GM23338 (cell line): ENCODE data around the gene TM9SF4. TPM values are rescaled to one million over a fixed set of nuclear protein-coding genes. Genes with fewer than 3 reads are reported as not detected.
A peak's percentile ranks its signal among the peaks of the same experiment; 100 is the strongest.

ENCODE experiments used
- ATAC-seq: fragments of 200-7000 bp; cut with Tn5 transposase; 3 replicates; pipeline ENCODE4 v1.9.1; 2020
- DNase-seq: peaks from one replicate; pipeline ENCODE4 v3.0.0-alpha.2; 2015; ENCODE audit warnings: low spot score
- H2AFZ ChIP-seq: fragments of 200-600 bp; sonication (generic); 2 replicates; pipeline ENCODE4 v1.8.0; 2016; ENCODE audit warnings: antibody characterized with exemption, mild to moderate bottlenecking, moderate library complexity
- H3F3A ChIP-seq: fragments of 200-600 bp; sonication (generic); replicated peaks from 2 replicates; pipeline ENCODE4 v1.8.0; 2017; ENCODE audit warnings: antibody characterized with exemption, mixed run types, low read depth
- H3K27ac ChIP-seq: fragments of 200-600 bp; sonication (generic); 2 replicates; pipeline ENCODE4 v1.6.1; 2016; ENCODE audit warnings: low read depth
- H3K27me3 ChIP-seq: fragments of 200-600 bp; sonication (generic); 2 replicates; pipeline ENCODE4 v1.8.0; 2016; ENCODE audit warnings: mild to moderate bottlenecking, mixed run types, moderate library complexity; ENCODE audit not compliant: insufficient read depth
- H3K36me3 ChIP-seq: fragments of 200-600 bp; sonication (generic); 2 replicates; pipeline ENCODE4 v1.8.0; 2016; ENCODE audit warnings: mild to moderate bottlenecking; ENCODE audit not compliant: insufficient read depth
- H3K4me1 ChIP-seq: fragments of 200-600 bp; sonication (generic); 2 replicates; pipeline ENCODE4 v1.8.0; 2016; ENCODE audit warnings: mild to moderate bottlenecking, moderate library complexity; ENCODE audit not compliant: insufficient read depth
- H3K4me2 ChIP-seq: fragments of 200-600 bp; sonication (generic); 2 replicates; pipeline ENCODE4 v1.7.1; 2017; ENCODE audit warnings: mixed run types
- H3K4me3 ChIP-seq: fragments of 200-600 bp; sonication (generic); 2 replicates; pipeline ENCODE4 v1.6.1; 2016; ENCODE audit warnings: mixed run types
- H3K79me2 ChIP-seq: fragments of 200-600 bp; sonication (generic); replicated peaks from 2 replicates; pipeline ENCODE4 v1.8.0; 2017; ENCODE audit warnings: mild to moderate bottlenecking; ENCODE audit not compliant: insufficient read depth
- H3K9me2 ChIP-seq: fragments of 200-600 bp; sonication (generic); 2 replicates; pipeline ENCODE4 v1.8.0; 2017; ENCODE audit not compliant: insufficient read depth
- H4K20me1 ChIP-seq: fragments of 200-600 bp; sonication (generic); replicated peaks from 2 replicates; pipeline ENCODE4 v1.8.0; 2017; ENCODE audit warnings: mild to moderate bottlenecking; ENCODE audit not compliant: insufficient read depth
- H3K27ac Mint-ChIP-seq: 2 replicates; pipeline ENCODE4 v1.8.0; 2020; ENCODE audit warnings: inconsistent platforms, mild to moderate bottlenecking, moderate library complexity, mixed read lengths
- H3K27me3 Mint-ChIP-seq: 3 replicates; pipeline ENCODE4 v1.8.0; 2022; ENCODE audit warnings: low read depth, mild to moderate bottlenecking, moderate library complexity, mixed read lengths, inconsistent platforms; ENCODE audit not compliant: insufficient read depth, poor library complexity
- H3K36me3 Mint-ChIP-seq: 3 replicates; pipeline ENCODE4 v1.8.0; 2021; ENCODE audit warnings: low read depth, mild to moderate bottlenecking, inconsistent platforms, moderate library complexity, mixed read lengths
- H3K4me1 Mint-ChIP-seq: 3 replicates; pipeline ENCODE4 v1.8.0; 2020; ENCODE audit warnings: mild to moderate bottlenecking, inconsistent platforms, mixed read lengths
- H3K4me3 Mint-ChIP-seq: 3 replicates; pipeline ENCODE4 v1.8.0; 2021; ENCODE audit warnings: moderate library complexity, mild to moderate bottlenecking, inconsistent platforms, mixed read lengths
- H3K9me3 Mint-ChIP-seq: 3 replicates; pipeline ENCODE4 v1.8.0; 2020; ENCODE audit warnings: moderate library complexity, mild to moderate bottlenecking, inconsistent platforms, mixed read lengths
- CREB1 ChIP-seq: fragments of 250-450 bp; sonication (Bioruptor Pico); IDR thresholded peaks from 2 replicates; pipeline ENCODE4 v1.5.0; 2020; ENCODE audit warnings: low read depth, mild to moderate bottlenecking, moderate library complexity
- EZH2phosphoT487 ChIP-seq: fragments of 200-600 bp; sonication (generic); IDR thresholded peaks from one replicate; pipeline ENCODE4 v1.8.1; 2018; ENCODE audit warnings: antibody characterized with exemption; ENCODE audit not compliant: unreplicated experiment
- JUNB ChIP-seq: IDR thresholded peaks from one replicate; pipeline ENCODE4 v1.6.1; 2016; ENCODE audit warnings: antibody characterized with exemption; ENCODE audit not compliant: unreplicated experiment
- NANOG ChIP-seq: IDR thresholded peaks from 2 replicates; pipeline ENCODE4 v1.6.1; 2016; ENCODE audit warnings: antibody characterized with exemption, borderline replicate concordance
- POLR2AphosphoS5 ChIP-seq: IDR thresholded peaks from 2 replicates; pipeline ENCODE4 v1.6.1; 2016; ENCODE audit warnings: antibody characterized with exemption, low read depth
- STAT1 ChIP-seq: IDR thresholded peaks from one replicate; pipeline ENCODE4 v1.6.1; 2016; ENCODE audit warnings: antibody characterized with exemption; ENCODE audit not compliant: unreplicated experiment
- ZNF331 ChIP-seq: fragments of 250-450 bp; sonication (Bioruptor Pico); IDR thresholded peaks from 2 replicates; pipeline ENCODE4 v1.5.0; 2020; ENCODE audit warnings: low read depth, mild to moderate bottlenecking, moderate library complexity
- polyA plus RNA-seq: library from polyadenylated mRNA; unstranded; fragments of >200 nt; fragmentation: Nextera tagmentation; extraction: Ambion mirVana; gene quantifications from 2 replicates; pipeline ENCODE4 v1.2.1, GENCODE V29; 2016
- total RNA-seq: library from RNA; depleted of rRNA; stranded (reverse); fragments of >200 nt; shearing (Covaris generic); gene quantifications from 2 replicates; pipeline ENCODE4 v1.2.3, GENCODE V29; 2014
- TF ChIP-seq, protein P1 (sequence below): IDR thresholded peaks from one replicate; pipeline ENCODE4 v1.6.1; 2018; ENCODE audit warnings: antibody characterized with exemption; ENCODE audit not compliant: unreplicated experiment
- TF ChIP-seq, protein P2 (sequence below): IDR thresholded peaks from 2 replicates; pipeline ENCODE4 v1.6.1; 2016; ENCODE audit warnings: antibody characterized with exemption
- TF ChIP-seq, protein P3 (sequence below), 2 experiments: fragments of 200-600 bp in 1 of 2; sonication (generic) in 1 of 2; conservative IDR thresholded peaks; 2 replicates each; pipeline versions ENCODE4 v1.5.1 to v1.6.1; 2016 to 2017; ENCODE audit warnings: antibody characterized with exemption in 2 of 2, low read depth in 2 of 2, mild to moderate bottlenecking in 2 of 2, moderate library complexity in 1 of 2

TM9SF4 gene
- total and polyA plus RNA-seq, 2 experiments from 2014 or later: 20.4 to 52.6 TPM

DNA sequence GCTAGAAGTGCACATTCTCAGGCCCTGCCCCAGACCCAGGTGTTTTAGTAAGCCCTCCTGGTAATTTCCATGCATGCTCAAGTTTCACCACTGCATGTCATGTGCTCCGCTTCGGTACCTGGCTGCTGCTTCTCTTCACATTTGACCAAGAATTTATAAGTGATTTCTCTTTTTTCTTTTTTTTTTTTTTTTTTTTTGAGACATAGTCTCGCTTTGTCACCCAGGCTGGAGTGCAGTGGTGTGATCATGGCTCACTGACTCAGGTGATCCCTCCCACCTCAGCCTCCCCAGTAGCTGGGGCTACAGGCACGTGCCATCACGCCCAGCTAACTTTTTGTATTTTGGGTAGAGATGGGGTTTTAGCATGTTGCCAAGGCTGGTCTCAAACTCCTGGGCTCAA is 16.0 kb downstream of the TM9SF4 start:
- Mint-ChIP-seq H3K27me3 (peaks cover 8% of the 10 kb centered on the region), H3K36me3 (peaks cover 31% of the 10 kb centered on the region), H3K9me3 (peaks cover 22% of the 10 kb centered on the region), H3K4me1 (peaks cover 18% of the 10 kb centered on the region; the same call in 2 of the 3 replicates), H3K4me3 (no peak overlapping the region), H3K27ac (no peak overlapping the region)
- TF ChIP-seq, protein P1, sequence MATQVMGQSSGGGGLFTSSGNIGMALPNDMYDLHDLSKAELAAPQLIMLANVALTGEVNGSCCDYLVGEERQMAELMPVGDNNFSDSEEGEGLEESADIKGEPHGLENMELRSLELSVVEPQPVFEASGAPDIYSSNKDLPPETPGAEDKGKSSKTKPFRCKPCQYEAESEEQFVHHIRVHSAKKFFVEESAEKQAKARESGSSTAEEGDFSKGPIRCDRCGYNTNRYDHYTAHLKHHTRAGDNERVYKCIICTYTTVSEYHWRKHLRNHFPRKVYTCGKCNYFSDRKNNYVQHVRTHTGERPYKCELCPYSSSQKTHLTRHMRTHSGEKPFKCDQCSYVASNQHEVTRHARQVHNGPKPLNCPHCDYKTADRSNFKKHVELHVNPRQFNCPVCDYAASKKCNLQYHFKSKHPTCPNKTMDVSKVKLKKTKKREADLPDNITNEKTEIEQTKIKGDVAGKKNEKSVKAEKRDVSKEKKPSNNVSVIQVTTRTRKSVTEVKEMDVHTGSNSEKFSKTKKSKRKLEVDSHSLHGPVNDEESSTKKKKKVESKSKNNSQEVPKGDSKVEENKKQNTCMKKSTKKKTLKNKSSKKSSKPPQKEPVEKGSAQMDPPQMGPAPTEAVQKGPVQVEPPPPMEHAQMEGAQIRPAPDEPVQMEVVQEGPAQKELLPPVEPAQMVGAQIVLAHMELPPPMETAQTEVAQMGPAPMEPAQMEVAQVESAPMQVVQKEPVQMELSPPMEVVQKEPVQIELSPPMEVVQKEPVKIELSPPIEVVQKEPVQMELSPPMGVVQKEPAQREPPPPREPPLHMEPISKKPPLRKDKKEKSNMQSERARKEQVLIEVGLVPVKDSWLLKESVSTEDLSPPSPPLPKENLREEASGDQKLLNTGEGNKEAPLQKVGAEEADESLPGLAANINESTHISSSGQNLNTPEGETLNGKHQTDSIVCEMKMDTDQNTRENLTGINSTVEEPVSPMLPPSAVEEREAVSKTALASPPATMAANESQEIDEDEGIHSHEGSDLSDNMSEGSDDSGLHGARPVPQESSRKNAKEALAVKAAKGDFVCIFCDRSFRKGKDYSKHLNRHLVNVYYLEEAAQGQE: no peak
- TF ChIP-seq, protein P2, sequence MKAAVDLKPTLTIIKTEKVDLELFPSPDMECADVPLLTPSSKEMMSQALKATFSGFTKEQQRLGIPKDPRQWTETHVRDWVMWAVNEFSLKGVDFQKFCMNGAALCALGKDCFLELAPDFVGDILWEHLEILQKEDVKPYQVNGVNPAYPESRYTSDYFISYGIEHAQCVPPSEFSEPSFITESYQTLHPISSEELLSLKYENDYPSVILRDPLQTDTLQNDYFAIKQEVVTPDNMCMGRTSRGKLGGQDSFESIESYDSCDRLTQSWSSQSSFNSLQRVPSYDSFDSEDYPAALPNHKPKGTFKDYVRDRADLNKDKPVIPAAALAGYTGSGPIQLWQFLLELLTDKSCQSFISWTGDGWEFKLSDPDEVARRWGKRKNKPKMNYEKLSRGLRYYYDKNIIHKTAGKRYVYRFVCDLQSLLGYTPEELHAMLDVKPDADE: no peak
- TF ChIP-seq EZH2phosphoT487 (no peak), STAT1 (no peak), NANOG (no peak), POLR2AphosphoS5 (no peak)
- TF ChIP-seq, protein P3, sequence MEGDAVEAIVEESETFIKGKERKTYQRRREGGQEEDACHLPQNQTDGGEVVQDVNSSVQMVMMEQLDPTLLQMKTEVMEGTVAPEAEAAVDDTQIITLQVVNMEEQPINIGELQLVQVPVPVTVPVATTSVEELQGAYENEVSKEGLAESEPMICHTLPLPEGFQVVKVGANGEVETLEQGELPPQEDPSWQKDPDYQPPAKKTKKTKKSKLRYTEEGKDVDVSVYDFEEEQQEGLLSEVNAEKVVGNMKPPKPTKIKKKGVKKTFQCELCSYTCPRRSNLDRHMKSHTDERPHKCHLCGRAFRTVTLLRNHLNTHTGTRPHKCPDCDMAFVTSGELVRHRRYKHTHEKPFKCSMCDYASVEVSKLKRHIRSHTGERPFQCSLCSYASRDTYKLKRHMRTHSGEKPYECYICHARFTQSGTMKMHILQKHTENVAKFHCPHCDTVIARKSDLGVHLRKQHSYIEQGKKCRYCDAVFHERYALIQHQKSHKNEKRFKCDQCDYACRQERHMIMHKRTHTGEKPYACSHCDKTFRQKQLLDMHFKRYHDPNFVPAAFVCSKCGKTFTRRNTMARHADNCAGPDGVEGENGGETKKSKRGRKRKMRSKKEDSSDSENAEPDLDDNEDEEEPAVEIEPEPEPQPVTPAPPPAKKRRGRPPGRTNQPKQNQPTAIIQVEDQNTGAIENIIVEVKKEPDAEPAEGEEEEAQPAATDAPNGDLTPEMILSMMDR (conservative IDR thresholded peaks at IDR 0.05; ENCODE audit: low read depth in 2 of 2): no peak
- H3K4me3 ChIP-seq: no peak overlapping the region
- no peak overlapping the region for H3K4me2 ChIP-seq
- H2AFZ ChIP-seq: no peak overlapping the region
- H3K27me3 ChIP-seq: no peaks in the 10 kb centered on the region
- peaks cover 78% of the 10 kb centered on the region for H3K79me2 ChIP-seq
- H3K27ac ChIP-seq: no peak overlapping the region
- DNase-seq (peak; percentile 32), ATAC-seq (no peak)
- H3K4me1 ChIP-seq: peaks cover 10% of the 10 kb centered on the region
- H3K9me2 ChIP-seq: no peaks in the 10 kb centered on the region
- H3F3A ChIP-seq: no peaks in the 10 kb centered on the region
- H4K20me1 ChIP-seq: peaks cover 23% of the 10 kb centered on the region
- H3K36me3 ChIP-seq: peaks cover 3% of the 10 kb centered on the region

DNA sequence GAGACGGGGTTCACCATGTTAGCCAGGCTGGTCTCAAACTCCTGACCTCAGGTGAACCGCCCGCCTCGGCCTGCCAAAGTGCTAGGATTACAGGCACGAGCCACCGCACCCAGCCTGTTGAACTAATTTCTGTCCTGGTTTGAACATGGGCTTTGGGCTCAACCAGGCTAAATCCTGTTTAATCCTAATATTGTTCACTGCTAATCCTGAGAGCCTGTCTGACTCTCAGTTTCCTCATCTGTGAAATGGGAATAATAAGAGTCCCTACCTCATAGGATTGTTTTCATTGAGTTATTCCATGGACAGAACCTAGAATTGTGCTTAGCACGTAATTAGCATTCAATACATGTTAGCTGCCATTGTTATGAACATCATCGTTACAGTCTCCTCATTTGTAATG is 17.4 kb downstream of the TM9SF4 start:
- peaks cover 16% of the 10 kb centered on the region for H3K9me3 Mint-ChIP-seq
- Histone ChIP-seq H3K36me3 (peaks cover 3% of the 10 kb centered on the region), H3K4me2 (0 out of 2 replicates have a peak overlapping the region, but pooled peaks have one; percentile 25), H4K20me1 (peaks cover 20% of the 10 kb centered on the region), H3K4me3 (no peak overlapping the region), H3F3A (no peaks in the 10 kb centered on the region), H3K27ac (peak overlapping the region; percentile 5; the same call in 1 of the 2 replicates), H3K27me3 (no peaks in the 10 kb centered on the region), H3K9me2 (no peaks in the 10 kb centered on the region), H3K4me1 (peaks cover 10% of the 10 kb centered on the region), H3K79me2 (peaks cover 85% of the 10 kb centered on the region), H2AFZ (no peak overlapping the region)
- H3K27me3 Mint-ChIP-seq: peaks cover 8% of the 10 kb centered on the region
- no peak for ATAC-seq
- no peak for DNase-seq
- H3K4me1 Mint-ChIP-seq: peaks cover 24% of the 10 kb centered on the region; the same call in 2 of the 3 replicates
- H3K27ac Mint-ChIP-seq: no peak overlapping the region
- no peak overlapping the region for H3K4me3 Mint-ChIP-seq
- peaks cover 28% of the 10 kb centered on the region for H3K36me3 Mint-ChIP-seq
- no peak for TF ChIP-seq CREB1 (CRISPR knock-in tag)
- TF ChIP-seq, protein P1: no peak
- TF ChIP-seq JUNB: no peak
- TF ChIP-seq, protein P3 (conservative IDR thresholded peaks at IDR 0.05; ENCODE audit: low read depth in 2 of 2): no peak
- TF ChIP-seq EZH2phosphoT487: no peak
- TF ChIP-seq STAT1: no peak
- TF ChIP-seq ZNF331 (CRISPR knock-in tag): no peak
